Gastroesophageal sphincter (tissue), 4 donors: ENCODE measurements around the gene FAM124A. TPM values are rescaled to one million over a fixed set of nuclear protein-coding genes. Genes with fewer than 3 reads are reported as not detected.
"Not testable (repeated sequence)": the region's sequence is repeated elsewhere in the genome, so short reads cannot be mapped to it uniquely, and the experiment has no call there.

Experiments used
- ATAC-seq: fragments of 150-250 bp; one replicate; pipeline ENCODE4 v1.9.1; 2016; ENCODE audit warnings: mild to moderate bottlenecking, moderate library complexity
- H3K27ac ChIP-seq, 4 donors: fragments of 200-600 bp; sonication (generic) in 3 of 4; 1 replicate in 3 of 4; 2 replicates in 1 of 4; pipeline ENCODE4 v1.5.1; 2016 to 2019
- H3K27me3 ChIP-seq: fragments of 200-600 bp; sonication (generic); one replicate; pipeline ENCODE4 v1.5.1; 2019
- H3K36me3 ChIP-seq, 2 donors: fragments of 200-600 bp; sonication (generic); one replicate each; pipeline ENCODE4 v1.5.1; 2019; ENCODE audit warnings: control low read depth in 1 of 2
- H3K4me1 ChIP-seq, 3 donors: fragments of 200-600 bp; sonication (generic); 1 replicate in 2 of 3; 2 replicates in 1 of 3; pipeline ENCODE4 v1.5.1; 2016 to 2019; ENCODE audit warnings: control low read depth in 2 of 3
- H3K4me3 ChIP-seq, 2 donors: fragments of 200-600 bp; sonication (generic); one replicate each; pipeline ENCODE4 v1.5.1; 2019; ENCODE audit warnings: mild to moderate bottlenecking in 1 of 2, moderate library complexity in 1 of 2
- H3K9me3 ChIP-seq, 3 donors: fragments of 200-600 bp; sonication (generic); one replicate each; pipeline ENCODE4 v1.5.1; 2017 to 2019; ENCODE audit warnings: control low read depth in 2 of 3
- CTCF ChIP-seq, 4 experiments: fragments of 200-600 bp in 2 of 4; fragments of 450-650 bp in 2 of 4; sonication (generic) in 1 of 4; IDR thresholded peaks; one replicate each; pipeline ENCODE4 v1.5.1; 2017 to 2019; ENCODE audit warnings: antibody characterized with exemption in 4 of 4, mild to moderate bottlenecking in 2 of 4, moderate library complexity in 2 of 4
- EP300 ChIP-seq: sonication (generic); formaldehyde crosslinking; IDR thresholded peaks from one replicate; pipeline ENCODE4 v1.6.1; 2017; ENCODE audit warnings: antibody characterized with exemption, mild to moderate bottlenecking
- POLR2A ChIP-seq, 2 donors: fragments of 450-650 bp; IDR thresholded peaks; one replicate each; pipeline ENCODE4 v1.6.1; 2017; ENCODE audit warnings: antibody characterized with exemption in 2 of 2, mild to moderate bottlenecking in 2 of 2, moderate library complexity in 1 of 2
- POLR2AphosphoS5 ChIP-seq: sonication (generic); formaldehyde crosslinking; IDR thresholded peaks from one replicate; pipeline ENCODE4 v1.6.1; 2017; ENCODE audit warnings: antibody characterized with exemption
- WGBS, 2 donors: methylation state at CpG; one replicate each; pipeline ENCODE4 v1.1.5; 2018; ENCODE audit warnings: low coverage in 1 of 2; 5-methylcytosine and 5-hydroxymethylcytosine counted together
- total RNA-seq, 4 donors: library from RNA; depleted of rRNA; stranded (reverse); fragments of >200 nt; gene quantifications; one replicate each; pipeline ENCODE4 v1.1.0, GENCODE V29; 2016

The FAM124A gene
- total RNA-seq, 4 donors from 2014 or later = 13.7 to 23.2 (median 15.2) TPM

- Histone ChIP-seq H3K27ac (peak overlapping the region in 2 of 4 donors; percentile 28 to 62), H3K4me1 (peaks cover 0 to 41% (median 0%) of the 10 kb centered on the region in 3 donors), H3K9me3 (no peaks in the 10 kb centered on the region), H3K36me3 (peaks cover 0 to 25% of the 10 kb centered on the region in 2 donors), H3K27me3 (no peaks in the 10 kb centered on the region), H3K4me3 (no peak overlapping the region)
- TF ChIP-seq POLR2AphosphoS5 = no peak
- no peak for TF ChIP-seq EP300
- no peak for ATAC-seq
- 25 to 58% methylated on average over 2 to 3 of the region's 4 CpGs for WGBS, 2 donors
Observed at GRCh38 chr13:51277928-51278327, 55.7 kb downstream of the FAM124A start.

GRCh38 chr13:51278426-51279130, 56.4 kb downstream of the FAM124A start:
- peaks cover 0 to 25% of the 10 kb centered on the region in 2 donors for H3K36me3 ChIP-seq
- peak overlapping the region in 2 of 4 donors; percentile 28 to 62 for H3K27ac ChIP-seq
- no peak for ATAC-seq
- H3K27me3 ChIP-seq = no peaks in the 10 kb centered on the region
- no peak overlapping the region for H3K4me3 ChIP-seq
- 72 to 73% methylated on average over 3 to 4 of the region's 9 CpGs for WGBS, 2 donors
- no peaks in the 10 kb centered on the region for H3K9me3 ChIP-seq
- H3K4me1 ChIP-seq = peaks cover 0 to 41% (median 0%) of the 10 kb centered on the region in 3 donors
- no peak for TF ChIP-seq CTCF (IDR thresholded peaks at IDR 0.05)
- TF ChIP-seq EP300 = no peak
- TF ChIP-seq POLR2AphosphoS5 = no peak
- TF ChIP-seq POLR2A (IDR thresholded peaks at IDR 0.05) = no peak

GRCh38 chr13:51280379-51280940, 58.3 kb downstream of the FAM124A start:
- Histone ChIP-seq H3K27me3 (no peaks in the 10 kb centered on the region), H3K27ac (no peak overlapping the region)
- WGBS, 2 donors = no CpG with 5 or more reads among the region's 13 CpGs

GRCh38 chr13:51282322-51282721, 60.1 kb downstream of the FAM124A start:
- no peak for ATAC-seq
- WGBS, 2 donors = 65 to 86% methylated on average over 2 to 4 of the region's 6 CpGs
- H3K9me3 ChIP-seq = no peaks in the 10 kb centered on the region
- H3K4me3 ChIP-seq = no peak overlapping the region
- TF ChIP-seq CTCF (IDR thresholded peaks at IDR 0.05) (no peak), POLR2AphosphoS5 (no peak), EP300 (no peak), POLR2A (IDR thresholded peaks at IDR 0.05) (no peak)
- H3K27me3 ChIP-seq = no peaks in the 10 kb centered on the region
- peaks cover 0 to 25% of the 10 kb centered on the region in 2 donors for H3K36me3 ChIP-seq
- H3K4me1 ChIP-seq = peaks cover 0 to 29% (median 0%) of the 10 kb centered on the region in 3 donors
- H3K27ac ChIP-seq = peak overlapping the region in 1 of 4 donors; percentile 8

More at GRCh38 chr13:51280379-51280940, 58.3 kb downstream of the FAM124A start:
- no peak for TF ChIP-seq EP300
- no peak for TF ChIP-seq POLR2A (IDR thresholded peaks at IDR 0.05)
- TF ChIP-seq POLR2AphosphoS5 = no peak
- TF ChIP-seq CTCF (IDR thresholded peaks at IDR 0.05) = no peak
- peaks cover 0 to 32% (median 0%) of the 10 kb centered on the region in 3 donors for H3K4me1 ChIP-seq
- ATAC-seq = no peak
- H3K9me3 ChIP-seq = no peaks in the 10 kb centered on the region
- no peak overlapping the region for H3K4me3 ChIP-seq
- H3K36me3 ChIP-seq = peaks cover 0 to 25% of the 10 kb centered on the region in 2 donors

DNA sequence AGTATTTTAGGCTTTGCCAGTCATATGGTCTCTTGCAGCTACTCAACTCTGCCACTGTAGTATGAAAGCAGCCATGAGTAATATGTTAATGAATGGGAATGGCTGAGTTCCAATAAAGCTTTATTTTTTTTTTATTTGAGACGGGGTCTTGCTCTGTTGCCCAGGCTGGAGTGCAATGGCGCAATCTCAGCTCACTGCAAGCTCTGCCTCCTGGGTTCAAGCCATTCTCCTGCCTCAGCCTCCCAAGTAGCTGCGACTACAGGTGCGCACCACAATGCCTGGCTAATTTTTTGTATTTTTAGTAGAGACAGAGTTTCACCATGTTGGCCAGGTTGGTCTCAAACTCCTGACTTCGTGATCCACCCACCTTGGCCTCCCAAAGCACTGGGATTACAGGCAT, 60.7 kb downstream of the FAM124A start:
- not testable (repeated sequence) for ATAC-seq

GRCh38 chr13:51283371-51283770, 61.2 kb downstream of the FAM124A start:
- H3K4me1 ChIP-seq = peaks cover 0 to 19% (median 0%) of the 10 kb centered on the region in 3 donors
- TF ChIP-seq POLR2AphosphoS5 (no peak), POLR2A (IDR thresholded peaks at IDR 0.05) (no peak), CTCF (IDR thresholded peaks at IDR 0.05) (no peak)
- WGBS, 2 donors = 100% methylated on average over 1 of the region's 1 CpG

More for the DNA sequence above, 60.7 kb downstream of the FAM124A start:
- H3K9me3 ChIP-seq, H3K27me3 ChIP-seq, H3K4me3 ChIP-seq: not testable (repeated sequence)
- peaks cover 0 to 25% of the 10 kb centered on the region in 2 donors for H3K36me3 ChIP-seq
- peaks cover 0 to 23% (median 0%) of the 10 kb centered on the region in 3 donors for H3K4me1 ChIP-seq
- peak overlapping the region in 1 of 4 donors; percentile 8 for H3K27ac ChIP-seq
- WGBS, 2 donors = 87% methylated on average over 5 of the region's 5 CpGs; no CpG with 5 or more reads in 1 of the 2 donors

More at GRCh38 chr13:51283371-51283770, 61.2 kb downstream of the FAM124A start:
- no peak overlapping the region for H3K4me3 ChIP-seq
- H3K27me3 ChIP-seq = no peaks in the 10 kb centered on the region
- H3K36me3 ChIP-seq = peaks cover 0 to 22% of the 10 kb centered on the region in 2 donors
- no peaks in the 10 kb centered on the region for H3K9me3 ChIP-seq
- ATAC-seq = no peak
- H3K27ac ChIP-seq = no peak overlapping the region
